MG63 (cell line): ENCODE data around the gene UBN1. TPM values are rescaled to one million over a fixed set of nuclear protein-coding genes. Genes with fewer than 3 reads are reported as not detected.
"Not testable (repeated sequence)": the region's sequence is repeated elsewhere in the genome, so short reads cannot be mapped to it uniquely, and the experiment has no call there.

ENCODE experiments used
- DNase-seq: peaks from one replicate; pipeline ENCODE4 v3.0.0-alpha.2; 2020
- H3K27me3 ChIP-seq: fragments of 250-450 bp; sonication (Bioruptor Pico); 2 replicates; pipeline ENCODE4 v1.5.1; 2020; ENCODE audit warnings: mild to moderate bottlenecking, moderate library complexity
- H3K36me3 ChIP-seq: fragments of 250-450 bp; sonication (Bioruptor Pico); 2 replicates; pipeline ENCODE4 v1.5.1; 2020; ENCODE audit warnings: mild to moderate bottlenecking, moderate library complexity
- H3K4me3 ChIP-seq: fragments of 250-450 bp; sonication (Bioruptor Pico); 2 replicates; pipeline ENCODE4 v1.5.1; 2020; ENCODE audit warnings: mild to moderate bottlenecking, moderate library complexity
- H3K9me3 ChIP-seq: fragments of 250-450 bp; sonication (Bioruptor Pico); 2 replicates; pipeline ENCODE4 v1.5.1; 2020; ENCODE audit warnings: mild to moderate bottlenecking, moderate library complexity
- total RNA-seq: library from RNA; depleted of rRNA; stranded (reverse); fragments of >200 nt; shearing (Covaris generic); gene quantifications from 2 replicates; pipeline ENCODE4 v1.2.3, GENCODE V29; 2014; ENCODE audit warnings: low replicate concordance

UBN1 gene
- total RNA-seq, 1 experiment from 2014 or later, result 27.3 TPM

DNA sequence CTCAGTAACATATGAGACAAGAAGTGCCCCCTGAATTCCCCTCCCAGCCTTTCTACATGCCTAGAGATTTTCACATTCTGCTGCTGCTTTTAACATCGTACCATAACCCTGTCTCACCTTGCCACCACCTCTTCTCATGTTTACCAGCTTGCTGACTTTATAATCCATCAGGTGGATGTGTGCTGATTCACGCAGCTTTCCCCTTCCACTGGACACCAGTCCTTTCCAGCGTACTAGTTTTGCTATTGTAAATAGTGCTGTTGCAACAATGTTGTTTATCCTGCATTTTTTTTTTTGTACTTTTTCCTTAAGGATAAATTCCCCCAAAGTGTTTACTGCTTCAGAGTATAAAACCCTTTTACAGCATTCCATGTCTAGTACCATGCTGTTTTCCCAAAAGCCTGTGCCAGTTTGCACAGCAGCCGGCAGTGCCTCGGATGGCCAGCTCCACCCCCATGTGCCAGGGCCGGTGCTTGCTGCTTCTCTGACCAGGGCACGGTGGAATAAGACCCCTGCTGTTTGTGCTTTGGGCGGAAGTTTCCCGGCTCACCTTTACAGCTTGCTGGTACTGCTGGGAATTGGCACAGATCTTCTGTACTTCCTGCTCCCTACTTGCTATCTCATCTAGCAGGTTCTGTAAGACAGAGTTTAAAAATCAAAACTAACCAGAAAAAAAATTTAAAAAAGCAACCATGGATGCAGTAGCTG is 41.3 kb downstream of the UBN1 start:
- Histone ChIP-seq H3K9me3 (no peaks in the 10 kb centered on the region), H3K27me3 (no peaks in the 10 kb centered on the region), H3K36me3 (peaks cover 37% of the 10 kb centered on the region), H3K4me3 (no peak overlapping the region)
- no peak for DNase-seq

DNA sequence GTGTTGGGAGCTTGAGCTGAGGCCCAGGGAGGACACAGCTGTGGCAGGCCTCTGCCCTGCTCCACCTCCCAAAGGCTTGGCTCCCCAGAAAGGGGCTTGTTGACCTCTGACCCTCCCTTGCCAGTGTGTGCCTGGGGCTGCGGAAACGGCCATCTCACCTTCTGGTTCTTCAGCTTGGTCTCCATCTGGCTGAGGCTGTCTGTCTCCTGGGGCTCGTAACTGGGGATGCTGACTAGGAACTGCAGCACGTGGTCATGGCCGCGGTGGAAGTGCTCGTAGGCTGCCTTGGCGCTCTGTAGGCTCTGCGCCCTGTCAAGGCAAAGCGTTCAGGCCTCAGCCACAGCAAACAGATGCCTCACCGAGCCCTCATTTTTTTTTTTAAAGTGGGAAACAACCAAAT is 42.7 kb downstream of the UBN1 start:
- Histone ChIP-seq H3K9me3 (no peaks in the 10 kb centered on the region), H3K27me3 (no peaks in the 10 kb centered on the region), H3K36me3 (peaks cover 24% of the 10 kb centered on the region), H3K4me3 (no peak overlapping the region)
- no peak for DNase-seq

DNA sequence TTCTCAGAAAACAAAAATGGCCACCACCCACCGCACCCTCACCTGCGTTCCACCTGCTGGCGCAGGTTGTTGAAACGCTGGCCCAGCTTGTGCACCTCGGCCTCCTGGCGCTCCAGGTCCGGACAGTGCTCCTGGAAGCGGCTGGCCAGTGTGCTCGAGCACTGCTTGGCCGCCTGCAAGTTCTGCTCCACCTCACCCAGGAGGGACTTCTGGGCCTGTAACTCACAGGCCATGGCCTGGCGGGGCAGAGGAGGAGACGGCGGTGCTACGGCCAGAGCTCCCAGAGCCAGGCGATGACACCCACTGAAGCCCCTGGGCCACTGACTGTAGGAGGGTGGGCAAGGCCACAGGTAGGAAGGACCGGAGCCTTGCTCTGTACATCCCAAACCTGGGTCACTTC is 43.4 kb downstream of the UBN1 start:
- DNase-seq, result no peak
- peaks cover 19% of the 10 kb centered on the region for H3K36me3 ChIP-seq
- H3K27me3 ChIP-seq, result no peaks in the 10 kb centered on the region
- H3K9me3 ChIP-seq, result no peaks in the 10 kb centered on the region
- H3K4me3 ChIP-seq, result no peak overlapping the region

DNA sequence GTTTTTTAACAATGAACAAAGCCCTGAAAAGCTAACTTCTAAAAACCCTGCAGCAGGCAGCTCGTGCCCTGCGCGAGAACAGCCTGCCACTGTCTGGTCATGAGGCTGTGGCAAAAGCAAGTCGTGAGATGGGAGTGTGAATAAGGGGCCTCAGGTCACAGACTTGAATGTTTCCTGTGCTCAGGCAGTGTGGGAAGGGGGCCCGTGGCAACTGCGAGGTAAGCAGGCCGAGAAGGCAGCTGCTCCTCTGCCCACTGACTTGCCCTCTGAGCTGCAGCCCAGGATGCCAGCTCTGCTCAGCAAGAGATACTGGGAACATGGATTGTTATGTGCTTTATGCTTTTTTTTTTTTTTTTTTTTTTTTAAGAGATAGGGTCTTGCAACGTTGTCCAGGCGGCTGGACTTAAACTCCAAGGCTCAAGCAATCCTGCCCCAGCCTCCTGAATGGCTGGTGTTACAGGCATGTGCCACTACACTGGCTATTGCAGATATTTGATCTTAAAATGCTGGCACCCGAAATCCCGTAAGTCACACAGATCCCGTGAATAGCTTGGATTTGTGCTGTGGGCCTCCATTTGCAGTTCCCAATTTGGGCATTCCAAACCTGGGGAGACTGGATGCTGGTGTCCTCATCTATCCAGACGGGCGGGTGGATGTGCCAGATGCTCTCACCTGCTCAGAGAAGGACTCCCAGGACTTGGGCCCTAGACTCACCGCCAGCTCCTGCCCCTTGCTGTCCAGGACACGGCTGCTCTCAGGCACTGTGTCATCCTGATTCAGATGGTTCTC is 44.0 kb downstream of the UBN1 start:
- no peak for DNase-seq
- Histone ChIP-seq H3K27me3 (no peaks in the 10 kb centered on the region), H3K36me3 (peaks cover 15% of the 10 kb centered on the region), H3K9me3 (no peaks in the 10 kb centered on the region), H3K4me3 (no peak overlapping the region)

DNA sequence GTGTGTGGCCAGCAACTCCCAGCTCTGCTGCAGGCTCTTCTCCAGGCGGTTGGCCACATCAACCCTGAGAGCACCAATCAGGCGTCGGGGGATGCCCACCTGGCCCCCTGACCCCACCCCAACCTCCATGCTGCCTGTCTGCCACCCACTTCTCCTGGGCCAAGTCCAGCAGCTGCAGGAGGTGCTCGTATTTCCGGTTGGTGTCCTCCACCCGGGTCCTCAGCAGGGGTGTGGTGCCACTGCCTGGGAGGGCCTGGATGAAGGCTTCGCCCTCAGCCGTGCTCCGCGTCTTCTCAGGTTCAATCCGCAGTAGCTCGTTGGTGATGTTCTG is 44.6 kb downstream of the UBN1 start:
- no peaks in the 10 kb centered on the region for H3K27me3 ChIP-seq
- H3K9me3 ChIP-seq, result no peaks in the 10 kb centered on the region
- H3K4me3 ChIP-seq, result no peak overlapping the region
- H3K36me3 ChIP-seq, result peaks cover 10% of the 10 kb centered on the region
- DNase-seq, result peak; percentile 45

DNA sequence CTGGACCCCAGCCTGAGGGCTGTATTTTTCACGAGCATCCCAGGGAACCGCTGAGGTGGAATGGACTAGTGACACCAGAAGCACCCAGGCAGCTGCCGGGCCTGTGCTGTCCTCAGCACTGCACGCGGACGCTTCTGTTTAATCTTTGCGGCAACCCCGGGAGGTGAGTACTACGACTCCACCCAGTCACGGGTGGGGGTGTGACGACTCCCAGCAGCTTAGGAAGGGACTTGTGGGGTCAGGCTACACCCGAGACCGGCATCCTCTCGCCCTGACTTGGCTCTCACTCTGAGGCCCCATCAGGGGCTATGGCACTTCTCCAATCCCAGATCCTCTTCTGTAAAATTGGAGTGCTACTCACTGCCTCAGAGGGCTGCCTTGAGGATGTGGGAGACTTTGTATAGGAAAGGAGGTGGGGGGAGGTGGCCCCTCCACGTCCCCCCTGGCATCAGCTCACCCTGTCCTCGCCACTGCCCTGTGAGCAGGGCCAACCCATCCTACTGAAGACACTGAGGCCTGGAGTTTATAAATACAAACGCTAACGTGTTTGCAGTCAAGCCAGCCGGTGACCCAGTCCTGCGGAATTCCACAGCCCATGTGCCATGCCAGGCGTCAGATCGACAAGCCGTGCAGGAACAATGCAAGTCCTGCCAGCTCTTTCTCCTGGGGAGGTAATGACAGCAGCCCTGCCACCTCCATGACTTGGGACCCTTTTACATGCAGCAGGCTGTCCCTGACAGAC is 45.3 kb downstream of the UBN1 start:
- no peak overlapping the region for H3K4me3 ChIP-seq
- peaks cover 9% of the 10 kb centered on the region for H3K36me3 ChIP-seq
- peak; percentile 65 for DNase-seq
- H3K27me3 ChIP-seq, result no peaks in the 10 kb centered on the region
- no peaks in the 10 kb centered on the region for H3K9me3 ChIP-seq

DNA sequence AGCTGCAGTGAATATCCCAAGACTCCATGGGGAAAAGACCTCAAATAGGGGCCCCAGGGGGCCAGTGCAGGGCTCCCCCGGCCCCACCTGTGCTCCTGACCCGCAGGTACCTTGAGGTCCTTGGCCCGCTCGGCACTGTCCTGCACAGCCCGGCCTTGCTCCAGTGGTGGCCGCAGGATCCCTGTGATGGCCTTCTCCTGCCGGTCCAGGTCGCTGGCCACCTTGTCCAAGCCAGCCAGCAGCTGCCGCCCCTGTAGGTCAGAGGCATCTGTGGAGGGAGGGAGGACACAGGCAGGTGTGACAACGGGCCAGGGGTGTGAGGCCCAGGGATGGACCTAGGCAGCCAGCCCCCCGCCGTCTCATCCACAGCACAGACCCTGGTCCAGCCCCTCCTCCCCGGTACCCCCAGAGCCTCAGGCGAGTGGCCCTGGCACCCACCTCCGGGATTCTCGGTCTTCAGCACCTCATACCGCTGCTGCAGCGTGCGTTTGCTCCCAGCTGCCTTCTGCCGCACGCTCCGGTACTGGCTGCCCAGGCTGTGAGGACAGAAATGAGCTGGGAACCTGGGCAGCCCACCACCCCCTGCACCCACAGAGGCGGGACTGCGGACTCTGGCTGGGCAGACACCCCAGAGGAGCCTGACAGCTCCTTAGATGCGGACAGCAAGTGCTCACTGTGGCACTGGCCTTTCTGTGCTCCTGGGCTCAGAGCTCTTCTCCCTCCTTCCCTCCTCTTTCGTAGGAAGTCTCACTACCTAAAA is 46.0 kb downstream of the UBN1 start:
- DNase-seq, result no peak

DNA sequence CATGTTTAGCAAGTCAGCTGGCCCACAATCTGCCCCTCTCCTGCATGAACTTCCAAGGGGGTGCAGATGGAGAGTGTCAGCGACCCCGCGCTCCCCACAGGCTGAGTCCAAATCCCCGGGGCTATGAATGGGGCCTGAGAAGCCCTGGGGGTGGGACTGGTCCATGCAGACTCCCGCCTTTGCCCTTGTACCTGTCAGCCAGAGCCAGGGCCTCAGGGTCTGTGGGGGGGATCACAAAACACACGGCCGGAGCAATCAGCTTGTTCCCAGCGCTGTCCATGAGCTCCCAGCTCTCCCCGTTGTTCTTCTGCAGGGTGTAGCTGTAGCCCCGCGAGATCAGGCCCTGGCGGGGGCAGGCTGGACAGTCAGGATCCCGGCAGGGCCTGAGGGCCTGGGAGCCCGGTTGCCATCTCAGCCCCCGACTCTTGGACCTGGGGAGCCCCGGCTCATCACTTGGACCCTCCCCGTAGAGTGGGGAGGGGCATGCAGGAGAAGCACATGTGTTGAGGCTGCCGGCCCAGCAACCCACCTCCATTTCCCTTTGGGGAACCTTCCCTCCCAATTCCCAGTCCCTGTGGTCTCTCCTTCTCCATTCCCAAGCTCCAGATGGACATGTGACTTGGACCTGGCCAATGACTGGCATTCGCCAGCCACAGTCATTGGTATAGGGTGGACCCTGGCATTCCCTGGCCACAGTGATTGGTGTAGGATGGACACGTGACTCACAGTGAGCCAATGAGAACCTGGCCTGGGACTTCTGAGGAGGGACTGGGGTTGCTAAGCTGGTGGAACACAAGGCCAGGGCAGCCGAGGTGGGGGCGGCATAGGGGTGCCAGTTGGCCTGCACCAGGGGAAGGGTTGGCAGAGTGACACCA is 47.2 kb downstream of the UBN1 start:
- Histone ChIP-seq H3K36me3 (peaks cover 5% of the 10 kb centered on the region), H3K27me3 (no peaks in the 10 kb centered on the region), H3K4me3 (no peak overlapping the region), H3K9me3 (peaks cover 2% of the 10 kb centered on the region; the same call in 1 of the 2 replicates)
- DNase-seq, result peak; percentile 32

More for the DNA sequence above, 46.0 kb downstream of the UBN1 start:
- Histone ChIP-seq H3K36me3 (peaks cover 5% of the 10 kb centered on the region), H3K9me3 (peaks cover under 1% of the 10 kb centered on the region; the same call in 1 of the 2 replicates), H3K27me3 (no peaks in the 10 kb centered on the region), H3K4me3 (no peak overlapping the region)

DNA sequence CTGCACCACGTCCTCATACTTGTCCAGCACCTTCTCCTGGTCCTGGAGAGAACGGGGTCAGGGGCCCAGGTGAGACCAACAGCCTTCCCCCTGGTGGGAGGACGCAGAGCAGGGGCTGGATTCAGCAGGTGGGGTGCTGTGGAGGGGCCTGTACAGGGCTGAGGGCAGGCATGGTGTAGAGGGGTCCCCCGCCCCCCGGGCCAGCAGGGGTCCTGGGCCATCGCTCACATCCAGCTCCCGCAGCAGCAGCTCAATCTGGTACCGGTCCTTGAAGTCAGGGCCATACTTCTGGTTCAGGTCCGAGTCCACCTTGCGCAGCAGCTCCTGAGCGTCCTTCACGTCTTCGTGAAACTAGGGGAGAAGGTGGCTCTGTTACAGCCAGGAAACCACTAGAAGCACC is 48.1 kb downstream of the UBN1 start:
- no peak for DNase-seq

DNA sequence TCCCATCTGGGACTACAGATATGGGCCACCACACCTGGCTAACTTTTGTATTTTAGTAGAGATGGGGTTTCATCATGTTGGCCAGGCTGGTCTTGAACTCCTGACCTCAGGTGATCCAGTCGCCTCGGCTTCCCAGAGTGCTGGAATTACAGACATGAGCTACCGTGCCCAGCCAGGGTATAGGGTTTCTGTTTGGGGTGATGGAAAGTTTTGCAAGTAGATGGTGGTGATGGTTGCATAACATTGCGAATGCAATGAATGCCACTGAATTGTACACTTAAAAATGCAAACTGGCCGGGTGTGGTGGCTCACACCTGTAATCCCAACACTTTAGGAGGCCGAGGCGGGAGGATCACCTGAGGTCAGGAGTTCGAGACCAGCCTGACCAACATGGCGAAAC is 49.5 kb downstream of the UBN1 start:
- DNase-seq, H3K9me3 ChIP-seq, H3K36me3 ChIP-seq, H3K4me3 ChIP-seq, H3K27me3 ChIP-seq: not testable (repeated sequence)

More for the DNA sequence above, 48.1 kb downstream of the UBN1 start:
- H3K27me3 ChIP-seq, result no peaks in the 10 kb centered on the region
- peaks cover 2% of the 10 kb centered on the region; the same call in 1 of the 2 replicates for H3K9me3 ChIP-seq
- H3K36me3 ChIP-seq, result no peaks in the 10 kb centered on the region; the same call in 1 of the 2 replicates
- H3K4me3 ChIP-seq, result no peak overlapping the region

DNA sequence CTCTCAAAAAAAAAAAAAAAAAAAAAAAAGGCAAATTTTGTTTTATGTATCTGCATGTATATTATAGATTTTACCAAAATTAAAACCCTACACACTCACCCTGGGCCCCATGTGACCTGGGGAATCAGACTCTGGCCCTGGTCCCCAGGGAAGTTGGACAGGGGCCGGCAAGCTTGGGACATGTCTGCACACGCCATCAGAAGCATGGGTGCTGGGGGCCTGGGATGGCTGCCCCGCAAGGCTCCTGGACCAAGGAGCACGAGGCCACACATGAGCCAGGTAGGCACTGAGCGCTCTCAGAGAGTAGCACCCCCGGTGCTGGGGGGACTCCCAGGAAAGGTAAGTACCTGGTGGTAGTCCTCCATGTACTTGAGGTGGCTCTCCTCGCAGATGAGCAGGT is 50.0 kb downstream of the UBN1 start:
- Histone ChIP-seq H3K9me3 (peaks cover 2% of the 10 kb centered on the region; the same call in 1 of the 2 replicates), H3K36me3 (no peaks in the 10 kb centered on the region), H3K27me3 (no peaks in the 10 kb centered on the region), H3K4me3 (no peak overlapping the region)
- DNase-seq, result no peak

DNA sequence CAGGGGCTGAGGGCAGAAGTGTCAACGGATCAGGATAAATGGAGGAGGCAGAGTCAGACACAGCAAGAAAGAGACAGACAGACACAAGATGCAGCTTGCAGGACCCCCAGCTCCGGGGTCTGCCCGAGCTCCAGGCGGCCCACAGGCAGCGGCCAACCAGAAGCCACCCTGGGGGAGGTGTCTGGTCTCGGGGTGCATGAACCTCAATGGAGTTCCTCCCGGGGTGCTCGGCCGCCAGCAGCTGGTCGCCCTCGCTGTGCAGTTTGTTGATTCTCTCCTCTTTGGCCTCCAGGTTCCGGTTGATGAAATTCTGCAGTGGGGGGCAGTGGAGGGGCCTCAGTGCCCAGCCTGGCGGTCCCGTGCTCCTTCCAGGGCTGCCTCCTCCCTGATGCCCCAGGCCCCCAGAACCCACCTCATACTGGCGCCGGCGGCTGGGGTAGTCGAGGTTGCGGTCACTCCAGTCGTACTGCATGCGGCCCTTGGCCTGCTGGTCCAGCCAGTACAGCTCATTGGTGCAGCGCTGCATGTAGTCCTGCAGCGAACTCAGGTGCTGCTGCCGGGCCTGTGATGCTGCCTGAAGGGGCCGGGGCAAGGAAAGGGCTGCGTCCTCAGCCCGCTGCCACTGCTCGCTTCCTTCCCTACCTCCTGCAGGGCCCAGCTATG is 51.7 kb downstream of the UBN1 start:
- Histone ChIP-seq H3K27me3 (no peaks in the 10 kb centered on the region), H3K4me3 (no peak overlapping the region), H3K9me3 (peaks cover 2% of the 10 kb centered on the region; the same call in 1 of the 2 replicates), H3K36me3 (no peaks in the 10 kb centered on the region)
- no peak for DNase-seq

DNA sequence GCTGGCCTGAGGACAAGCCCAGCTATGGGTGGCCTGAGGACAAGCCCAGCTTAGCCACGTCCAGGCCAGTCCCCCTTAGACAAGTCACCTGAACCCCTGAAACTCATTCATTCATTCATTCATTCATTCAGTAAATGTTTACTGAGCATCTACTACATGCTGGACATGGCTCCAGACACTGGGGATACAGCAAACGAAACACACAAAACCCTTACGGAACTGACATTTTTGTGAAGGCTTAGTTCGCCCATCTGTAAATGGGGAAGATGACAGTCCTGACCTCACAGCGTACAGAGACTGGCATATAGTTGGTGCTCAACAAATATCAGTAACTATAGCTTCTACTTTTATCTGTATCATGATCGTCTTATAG is 52.2 kb downstream of the UBN1 start:
- H3K4me3 ChIP-seq, result no peak overlapping the region
- H3K9me3 ChIP-seq, result peaks cover 2% of the 10 kb centered on the region; the same call in 1 of the 2 replicates
- no peaks in the 10 kb centered on the region for H3K36me3 ChIP-seq
- H3K27me3 ChIP-seq, result no peaks in the 10 kb centered on the region
- DNase-seq, result no peak

DNA sequence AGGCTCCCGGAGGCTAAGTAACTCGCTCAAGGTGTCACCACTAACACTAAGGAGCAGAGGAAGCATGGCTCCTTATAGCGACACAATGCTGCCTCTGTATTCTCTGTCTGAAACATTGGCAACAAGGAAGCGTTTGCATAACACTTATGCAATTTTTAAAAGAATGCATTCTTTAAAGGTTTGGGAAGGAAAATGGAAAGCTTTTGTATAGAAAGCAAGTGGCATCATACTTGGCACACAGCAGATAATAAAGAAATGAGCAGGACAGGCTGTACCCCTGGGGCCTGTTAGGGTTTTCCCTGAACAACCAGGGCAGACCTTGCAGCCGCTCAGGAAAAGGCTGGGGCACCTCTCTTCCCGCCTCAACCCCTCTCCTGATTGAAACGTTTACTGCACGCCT is 52.8 kb downstream of the UBN1 start:
- DNase-seq, result peak; percentile 22
- H3K36me3 ChIP-seq, result no peaks in the 10 kb centered on the region
- no peaks in the 10 kb centered on the region for H3K27me3 ChIP-seq
- no peak overlapping the region for H3K4me3 ChIP-seq
- H3K9me3 ChIP-seq, result peaks cover 2% of the 10 kb centered on the region; the same call in 1 of the 2 replicates

DNA sequence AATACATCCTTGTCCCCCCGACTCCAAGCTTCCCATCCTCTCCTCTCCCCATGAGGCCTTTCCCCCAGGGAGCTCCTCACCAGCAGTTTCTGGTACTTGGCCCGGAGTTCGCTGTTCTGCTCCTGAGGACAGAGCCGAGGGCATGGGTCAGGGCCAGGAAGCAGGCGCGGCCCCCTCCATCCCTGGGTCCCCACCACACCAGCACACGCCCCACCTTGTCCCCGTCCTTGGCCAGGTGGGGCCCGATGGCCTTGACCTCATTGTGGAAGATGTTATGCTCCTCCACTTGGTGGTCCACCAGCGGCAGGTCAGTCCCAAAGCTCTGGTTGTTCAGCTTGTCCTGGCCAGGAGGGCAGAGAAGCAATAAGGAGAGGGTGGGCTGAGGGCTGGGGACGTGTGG is 53.5 kb downstream of the UBN1 start:
- H3K4me3 ChIP-seq, result no peak overlapping the region
- no peaks in the 10 kb centered on the region for H3K27me3 ChIP-seq
- no peaks in the 10 kb centered on the region for H3K36me3 ChIP-seq
- DNase-seq, result no peak
- H3K9me3 ChIP-seq, result peaks cover 2% of the 10 kb centered on the region; the same call in 1 of the 2 replicates
